Body of pancreas (tissue), 4 donors: ENCODE measurements around the gene SVBP.

ENCODE experiments used
- CTCF ChIP-seq, 7 experiments: fragments of 450-650 bp in 4 of 7; fragments of 200-600 bp in 3 of 7; sonication (generic) in 3 of 7; IDR thresholded peaks; one replicate each; pipeline ENCODE4 v1.5.1; 2016 to 2019; ENCODE audit warnings: antibody characterized with exemption in 7 of 7
- POLR2A ChIP-seq, 3 donors: fragments of 450-650 bp; IDR thresholded peaks; one replicate each; pipeline ENCODE4 v1.6.1; 2016; ENCODE audit warnings: antibody characterized with exemption in 3 of 3, mild to moderate bottlenecking in 2 of 3

DNA sequence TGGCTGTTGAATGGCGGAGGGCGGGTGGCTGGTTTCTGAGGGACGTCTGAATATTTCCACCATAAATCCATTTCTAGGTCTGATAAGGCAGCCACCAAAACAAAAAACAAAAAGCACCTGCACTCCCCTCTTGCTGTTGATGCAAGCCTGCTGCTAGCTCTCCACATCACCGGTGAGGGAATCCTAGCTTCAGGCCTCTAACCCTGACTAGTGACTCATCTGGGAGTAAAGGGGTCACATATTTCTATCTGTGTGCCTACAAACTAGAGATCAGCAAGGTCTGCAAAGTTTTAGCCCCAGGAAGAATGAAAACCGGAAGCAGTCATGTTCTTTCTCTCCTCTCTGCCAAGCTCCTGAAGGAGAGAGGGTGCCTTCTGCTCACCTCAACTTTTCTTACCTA, 10.6 kb downstream of the SVBP start:
- TF ChIP-seq POLR2A (IDR thresholded peaks at IDR 0.05) (no peak), CTCF (IDR thresholded peaks at IDR 0.05) (no peak)
